ENCODE results near the gene SMPD3. TPM values are rescaled to one million over a fixed set of nuclear protein-coding genes. Genes with fewer than 3 reads are reported as not detected.

The SMPD3 gene
- total and polyA plus RNA-seq, 9 of the 15 experiments (the other 6 are each of a cell fraction or from before 2014, with no cell fraction given): 0.03 to 1.2 (median 0.18) TPM

GRCh38 chr16:68367030-68367429 lies 81.3 kb downstream of the SMPD3 start:
- DNase-seq (ENCODE audit: extremely low read depth in 1 of 4, low spot score in 3 of 4) (peak; percentile 68 to 77 (median 72)), FAIRE-seq (peak; percentile 52), ATAC-seq (peak; percentile 86)
- ChIA-PET CTCF (ENCODE audit: low intra/inter-chr PET ratio) (no interaction called here), POLR2A (no interaction called here)
- in situ Hi-C loops (cut with MboI): no loop called here
- Histone ChIP-seq H3K4me2 (ENCODE audit: insufficient read depth, low read length) (no peak overlapping the region), H3K9me3 (replicated peaks; ENCODE audit: control insufficient read depth, insufficient read depth, low read depth, low read length) (no peaks in the 10 kb centered on the region), H3K36me3 (ENCODE audit: control insufficient read depth, insufficient read depth, low read length) (no peaks in the 10 kb centered on the region), H3K9me1 (ENCODE audit: control insufficient read depth, insufficient read depth, low read length) (no peaks in the 10 kb centered on the region), H3K9ac (ENCODE audit: insufficient read depth in 1 of 2, low read depth in 2 of 2, low read length in 2 of 2) (no peak overlapping the region), H3K27ac (ENCODE audit: extremely low read depth, low read depth, low read length) (no peak overlapping the region), H2AFZ (ENCODE audit: low read depth, low read length) (peak overlapping the region; percentile 42; the same call in 1 of the 2 replicates), H3K4me1 (replicated peaks in 1 of 2; ENCODE audit: control insufficient read depth in 2 of 2, insufficient read depth in 2 of 2, low read length in 2 of 2) (peaks cover 9 to 56% of the 10 kb centered on the region in 2 experiments; a peak in 3 of 5 replicates), H3K79me2 (ENCODE audit: control insufficient read depth, insufficient read depth, low read length) (no peaks in the 10 kb centered on the region), H3K27me3 (ENCODE audit: control insufficient read depth in 2 of 2, insufficient read depth in 2 of 2, low read length in 2 of 2) (peaks cover 22 to 43% of the 10 kb centered on the region in 2 experiments; a peak in 4 of 5 replicates), H3K4me3 (no peak overlapping the region), H4K20me1 (replicated peaks; ENCODE audit: control insufficient read depth, insufficient read depth, low read length) (peaks cover 11% of the 10 kb centered on the region)
- 15% methylated on average over 13 of the region's 13 CpGs for WGBS (ENCODE audit: insufficient coverage, low coverage, missing lambda C conversion rate)
- BruUV-seq (replicated peaks): no TSS peak
- TF ChIP-seq STAT5A (IDR thresholded peaks at IDR 0.05; ENCODE audit: borderline replicate concordance, low read length) (no peak), SMARCA5 (IDR thresholded peaks at IDR 0.05) (no peak), RAD21 (CRISPR knock-in tag; conservative IDR thresholded peaks at IDR 0.05 in 1 of 2, IDR thresholded peaks at IDR 0.05 in 1 of 2) (peak; percentile 17 to 56; a peak in 3 of 4 replicates), CTCFL (IDR thresholded peaks at IDR 0.05; ENCODE audit: borderline replicate concordance, insufficient read depth, low read depth, low read length, poor library complexity, severe bottlenecking) (peak; percentile 51), CTCF (IDR thresholded peaks at IDR 0.05 in 2 of 3, conservative IDR thresholded peaks at IDR 0.05 in 1 of 3; ENCODE audit: insufficient read depth in 2 of 3, low read depth in 1 of 3, low read length in 3 of 3) (peak; percentile 65 to 71 (median 70)), SMC3 (conservative IDR thresholded peaks at IDR 0.05; ENCODE audit: insufficient read depth, low read depth, low read length) (0 out of 2 replicates have a peak, but pooled peaks have one; percentile 25), CEBPB (tag; IDR thresholded peaks at IDR 0.05) (peak; percentile 42; the same call in 1 of the 2 replicates)
- intact Hi-C loops (cut with micrococcal nuclease): no loop called here
